Neural cell (in vitro differentiated cells): ENCODE results near the gene EFCAB8. TPM values are rescaled to one million over a fixed set of nuclear protein-coding genes. Genes with fewer than 3 reads are reported as not detected.

Experiments
- H2AFZ ChIP-seq: fragments of 200-600, 300-800 bp; sonication (generic), shearing (Covaris generic); 2 replicates; pipeline ENCODE4 v1.6.0; 2014; ENCODE audit warnings: low read depth, mild to moderate bottlenecking, antibody characterized with exemption, low read length, moderate library complexity
- H3F3A ChIP-seq: fragments of 200-600 bp; shearing (Covaris generic); 2 replicates; pipeline ENCODE4 v1.6.1; 2016; ENCODE audit warnings: mild to moderate bottlenecking, moderate library complexity, mixed read lengths, antibody characterized with exemption, low read length; ENCODE audit not compliant: insufficient read depth, poor library complexity, severe bottlenecking
- H3K27ac ChIP-seq: fragments of 200-600, 300-800 bp; sonication (generic), shearing (Covaris generic); 2 replicates; pipeline ENCODE4 v1.5.1; 2014; ENCODE audit warnings: mild to moderate bottlenecking, low read length, moderate library complexity
- H3K27me3 ChIP-seq: fragments of 300-800, 200-600 bp; sonication (generic), shearing (Covaris generic); 2 replicates; pipeline ENCODE4 v1.6.0; 2014; ENCODE audit warnings: mild to moderate bottlenecking, low read depth, low read length, moderate library complexity; ENCODE audit not compliant: insufficient read depth
- H3K36me3 ChIP-seq: fragments of 300-800, 200-600 bp; sonication (generic), shearing (Covaris generic); 2 replicates; pipeline ENCODE4 v1.5.1; 2014; ENCODE audit warnings: mild to moderate bottlenecking, antibody characterized with exemption, low read length, moderate library complexity; ENCODE audit not compliant: insufficient read depth
- H3K4me2 ChIP-seq: fragments of 300-800, 200-600 bp; sonication (generic), shearing (Covaris generic); 2 replicates; pipeline ENCODE4 v1.6.0; 2014; ENCODE audit warnings: mild to moderate bottlenecking, low read length
- H3K4me3 ChIP-seq: fragments of 300-800, 200-600 bp; sonication (generic), shearing (Covaris generic); 2 replicates; pipeline ENCODE4 v1.5.1; 2014; ENCODE audit warnings: mild to moderate bottlenecking, low read length, moderate library complexity
- H3K79me2 ChIP-seq: fragments of 200-600 bp; shearing (Covaris generic); replicated peaks from 2 replicates; pipeline ENCODE4 v1.6.0; 2014; ENCODE audit warnings: mild to moderate bottlenecking, low read length, moderate library complexity; ENCODE audit not compliant: insufficient read depth
- H3K9ac ChIP-seq: fragments of 300-800, 200-600 bp; sonication (generic), shearing (Covaris generic); 2 replicates; pipeline ENCODE4 v1.6.1; 2016; ENCODE audit warnings: mild to moderate bottlenecking, low read length, mixed read lengths
- H3K9me2 ChIP-seq: fragments of 200-600 bp; shearing (Covaris generic); 2 replicates; pipeline ENCODE4 v1.6.1; 2016; ENCODE audit warnings: mild to moderate bottlenecking, low read length, mixed read lengths; ENCODE audit not compliant: insufficient read depth
- H3K9me3 ChIP-seq: fragments of 200-600, 300-800 bp; sonication (generic), shearing (Covaris generic); 2 replicates; pipeline ENCODE4 v1.6.1; 2016; ENCODE audit warnings: mild to moderate bottlenecking, mixed run types, low read length, moderate library complexity, mixed read lengths
- H4K20me1 ChIP-seq: fragments of 200-600 bp; shearing (Covaris generic); 2 replicates; pipeline ENCODE4 v1.6.1; 2016; ENCODE audit warnings: mild to moderate bottlenecking, mixed run types; ENCODE audit not compliant: insufficient read depth
- EP300 ChIP-seq: fragments of 450-650 bp; conservative IDR thresholded peaks from 2 replicates; pipeline ENCODE4 v1.6.1; 2014; ENCODE audit warnings: antibody characterized with exemption, mild to moderate bottlenecking, moderate library complexity; ENCODE audit not compliant: poor library complexity, severe bottlenecking
- EZH2 ChIP-seq: fragments of 200-600, 300-800 bp; shearing (Covaris generic), sonication (generic); IDR thresholded peaks from 2 replicates; pipeline ENCODE4 v1.6.1; 2014; ENCODE audit warnings: antibody characterized with exemption, low read length, borderline replicate concordance, mild to moderate bottlenecking; ENCODE audit not compliant: insufficient read depth, poor library complexity, severe bottlenecking
- MXI1 ChIP-seq: fragments of 450-650 bp; conservative IDR thresholded peaks from 2 replicates; pipeline ENCODE4 v1.6.1; 2014; ENCODE audit warnings: antibody characterized with exemption, mild to moderate bottlenecking; ENCODE audit not compliant: poor library complexity, severe bottlenecking
- POLR2AphosphoS5 ChIP-seq: IDR thresholded peaks from 2 replicates; pipeline ENCODE4 v1.6.1; 2012
- RAD21 ChIP-seq: fragments of 450-650 bp; conservative IDR thresholded peaks from 2 replicates; pipeline ENCODE4 v1.6.1; 2014; ENCODE audit warnings: antibody characterized with exemption, mild to moderate bottlenecking, moderate library complexity
- SMC3 ChIP-seq: fragments of 450-650 bp; conservative IDR thresholded peaks from 2 replicates; pipeline ENCODE4 v1.6.1; 2014; ENCODE audit warnings: antibody characterized with exemption, mild to moderate bottlenecking, moderate library complexity; ENCODE audit not compliant: poor library complexity
- TAF1 ChIP-seq: IDR thresholded peaks from 2 replicates; pipeline ENCODE4 v1.6.1; 2012; ENCODE audit warnings: low read depth
- polyA plus RNA-seq: library from polyadenylated mRNA; depleted of rRNA; stranded (reverse); fragments of >200 nt; gene quantifications from 2 replicates; pipeline ENCODE4 v1.2.3, GENCODE V29; 2014
- TF ChIP-seq, protein P1 (sequence below): IDR thresholded peaks from 2 replicates; pipeline ENCODE4 v1.6.1; 2012; ENCODE audit warnings: borderline replicate concordance
- TF ChIP-seq, protein P2 (sequence below): fragments of 450-650 bp; IDR thresholded peaks from 2 replicates; pipeline ENCODE4 v1.5.1; 2014; ENCODE audit warnings: antibody characterized with exemption, mild to moderate bottlenecking, moderate library complexity; ENCODE audit not compliant: poor library complexity, severe bottlenecking

Gene EFCAB8
- polyA plus RNA-seq, 1 donor from 2014 or later: not detected

DNA sequence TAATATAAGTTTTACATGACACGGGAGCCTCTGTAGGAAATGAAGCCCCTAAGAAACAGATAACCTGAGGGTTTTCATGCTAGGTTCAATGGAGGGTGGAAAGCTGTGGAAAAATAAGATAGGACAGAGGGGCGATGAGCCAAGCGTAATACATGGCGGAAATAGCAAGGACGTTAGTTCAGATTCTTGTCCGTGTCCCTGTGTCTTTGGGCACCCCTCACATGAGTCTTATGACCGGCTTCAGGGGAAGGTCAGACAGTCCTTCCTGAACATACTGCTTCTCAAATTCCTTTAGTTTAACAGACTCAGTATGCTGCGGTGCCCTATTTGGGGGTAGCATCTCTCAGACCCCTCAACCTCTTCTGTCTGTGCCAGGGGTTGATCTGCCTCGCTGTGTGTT is 20.8 kb downstream of the EFCAB8 start:
- H3K4me3 ChIP-seq: no peak overlapping the region
- no peak overlapping the region for H3K9ac ChIP-seq
- no peaks in the 10 kb centered on the region for H3K36me3 ChIP-seq
- TF ChIP-seq EZH2 (no peak), RAD21 (no peak), POLR2AphosphoS5 (no peak), EP300 (no peak), TAF1 (no peak), SMC3 (no peak), MXI1 (no peak)
- TF ChIP-seq, protein P1, sequence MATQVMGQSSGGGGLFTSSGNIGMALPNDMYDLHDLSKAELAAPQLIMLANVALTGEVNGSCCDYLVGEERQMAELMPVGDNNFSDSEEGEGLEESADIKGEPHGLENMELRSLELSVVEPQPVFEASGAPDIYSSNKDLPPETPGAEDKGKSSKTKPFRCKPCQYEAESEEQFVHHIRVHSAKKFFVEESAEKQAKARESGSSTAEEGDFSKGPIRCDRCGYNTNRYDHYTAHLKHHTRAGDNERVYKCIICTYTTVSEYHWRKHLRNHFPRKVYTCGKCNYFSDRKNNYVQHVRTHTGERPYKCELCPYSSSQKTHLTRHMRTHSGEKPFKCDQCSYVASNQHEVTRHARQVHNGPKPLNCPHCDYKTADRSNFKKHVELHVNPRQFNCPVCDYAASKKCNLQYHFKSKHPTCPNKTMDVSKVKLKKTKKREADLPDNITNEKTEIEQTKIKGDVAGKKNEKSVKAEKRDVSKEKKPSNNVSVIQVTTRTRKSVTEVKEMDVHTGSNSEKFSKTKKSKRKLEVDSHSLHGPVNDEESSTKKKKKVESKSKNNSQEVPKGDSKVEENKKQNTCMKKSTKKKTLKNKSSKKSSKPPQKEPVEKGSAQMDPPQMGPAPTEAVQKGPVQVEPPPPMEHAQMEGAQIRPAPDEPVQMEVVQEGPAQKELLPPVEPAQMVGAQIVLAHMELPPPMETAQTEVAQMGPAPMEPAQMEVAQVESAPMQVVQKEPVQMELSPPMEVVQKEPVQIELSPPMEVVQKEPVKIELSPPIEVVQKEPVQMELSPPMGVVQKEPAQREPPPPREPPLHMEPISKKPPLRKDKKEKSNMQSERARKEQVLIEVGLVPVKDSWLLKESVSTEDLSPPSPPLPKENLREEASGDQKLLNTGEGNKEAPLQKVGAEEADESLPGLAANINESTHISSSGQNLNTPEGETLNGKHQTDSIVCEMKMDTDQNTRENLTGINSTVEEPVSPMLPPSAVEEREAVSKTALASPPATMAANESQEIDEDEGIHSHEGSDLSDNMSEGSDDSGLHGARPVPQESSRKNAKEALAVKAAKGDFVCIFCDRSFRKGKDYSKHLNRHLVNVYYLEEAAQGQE: no peak
- TF ChIP-seq, protein P2, sequence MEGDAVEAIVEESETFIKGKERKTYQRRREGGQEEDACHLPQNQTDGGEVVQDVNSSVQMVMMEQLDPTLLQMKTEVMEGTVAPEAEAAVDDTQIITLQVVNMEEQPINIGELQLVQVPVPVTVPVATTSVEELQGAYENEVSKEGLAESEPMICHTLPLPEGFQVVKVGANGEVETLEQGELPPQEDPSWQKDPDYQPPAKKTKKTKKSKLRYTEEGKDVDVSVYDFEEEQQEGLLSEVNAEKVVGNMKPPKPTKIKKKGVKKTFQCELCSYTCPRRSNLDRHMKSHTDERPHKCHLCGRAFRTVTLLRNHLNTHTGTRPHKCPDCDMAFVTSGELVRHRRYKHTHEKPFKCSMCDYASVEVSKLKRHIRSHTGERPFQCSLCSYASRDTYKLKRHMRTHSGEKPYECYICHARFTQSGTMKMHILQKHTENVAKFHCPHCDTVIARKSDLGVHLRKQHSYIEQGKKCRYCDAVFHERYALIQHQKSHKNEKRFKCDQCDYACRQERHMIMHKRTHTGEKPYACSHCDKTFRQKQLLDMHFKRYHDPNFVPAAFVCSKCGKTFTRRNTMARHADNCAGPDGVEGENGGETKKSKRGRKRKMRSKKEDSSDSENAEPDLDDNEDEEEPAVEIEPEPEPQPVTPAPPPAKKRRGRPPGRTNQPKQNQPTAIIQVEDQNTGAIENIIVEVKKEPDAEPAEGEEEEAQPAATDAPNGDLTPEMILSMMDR: no peak
- no peaks in the 10 kb centered on the region for H3K9me2 ChIP-seq
- H2AFZ ChIP-seq: no peak overlapping the region
- no peaks in the 10 kb centered on the region for H3K79me2 ChIP-seq
- no peak overlapping the region for H3K27ac ChIP-seq
- no peaks in the 10 kb centered on the region for H3K9me3 ChIP-seq
- no peak overlapping the region for H3K4me2 ChIP-seq
- no peaks in the 10 kb centered on the region for H3K27me3 ChIP-seq
- no peaks in the 10 kb centered on the region for H3F3A ChIP-seq
- H4K20me1 ChIP-seq: no peaks in the 10 kb centered on the region

DNA sequence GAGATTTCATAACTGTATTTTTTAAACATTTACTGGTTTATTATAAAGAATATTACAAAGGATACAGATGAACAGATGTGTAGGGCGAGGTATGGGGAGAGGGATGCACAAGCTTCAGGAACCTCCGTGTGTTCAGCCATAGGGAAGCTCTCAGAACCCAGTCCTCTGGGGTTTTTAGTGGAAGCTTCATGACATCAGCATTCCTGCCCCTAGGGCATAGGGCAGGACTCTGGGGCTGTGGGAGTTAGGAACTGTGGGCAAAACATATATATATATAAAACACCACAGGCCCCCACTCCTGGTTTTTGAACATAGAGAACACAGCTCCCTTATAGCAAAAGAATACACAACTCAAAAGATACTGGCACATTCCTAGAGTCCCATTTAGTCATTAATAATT is 21.9 kb downstream of the EFCAB8 start:
- Histone ChIP-seq H3K79me2 (no peaks in the 10 kb centered on the region), H4K20me1 (no peaks in the 10 kb centered on the region), H3K27me3 (no peaks in the 10 kb centered on the region), H2AFZ (no peak overlapping the region), H3K4me2 (no peak overlapping the region), H3K9me2 (no peaks in the 10 kb centered on the region), H3K36me3 (no peaks in the 10 kb centered on the region), H3K4me3 (no peak overlapping the region), H3F3A (no peaks in the 10 kb centered on the region), H3K27ac (no peak overlapping the region), H3K9ac (no peak overlapping the region), H3K9me3 (no peaks in the 10 kb centered on the region)
- TF ChIP-seq SMC3: no peak
- no peak for TF ChIP-seq RAD21
- TF ChIP-seq TAF1: no peak

DNA sequence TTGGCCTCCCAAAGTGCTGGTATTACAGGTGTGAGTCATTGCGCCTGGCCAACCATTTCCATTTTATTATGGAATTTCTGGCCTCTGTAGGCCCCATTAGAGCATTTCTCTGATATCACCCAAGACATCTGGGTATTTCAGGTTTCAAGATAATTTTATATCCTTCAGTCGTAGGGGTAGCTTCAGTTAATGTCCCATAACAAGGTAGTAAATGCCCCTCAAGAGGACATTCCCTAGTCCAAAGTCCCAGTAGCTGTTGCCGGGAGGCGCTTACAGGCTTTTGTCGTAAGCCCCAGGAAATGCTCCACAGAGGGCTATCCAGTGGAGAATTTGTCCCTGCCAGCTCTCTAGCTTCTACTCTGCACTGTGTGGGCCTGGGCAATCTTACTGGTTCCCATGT is 24.4 kb downstream of the EFCAB8 start:
- H4K20me1 ChIP-seq: no peaks in the 10 kb centered on the region
- H2AFZ ChIP-seq: no peak overlapping the region
- H3F3A ChIP-seq: no peaks in the 10 kb centered on the region

More for the DNA sequence above, 24.4 kb downstream of the EFCAB8 start:
- Histone ChIP-seq H3K9me3 (no peaks in the 10 kb centered on the region), H3K27ac (no peak overlapping the region), H3K9ac (no peak overlapping the region), H3K27me3 (no peaks in the 10 kb centered on the region), H3K4me3 (no peak overlapping the region), H3K4me2 (no peak overlapping the region), H3K79me2 (no peaks in the 10 kb centered on the region), H3K9me2 (no peaks in the 10 kb centered on the region), H3K36me3 (no peaks in the 10 kb centered on the region)
- TF ChIP-seq EZH2 (no peak), MXI1 (no peak), POLR2AphosphoS5 (no peak), EP300 (no peak), TAF1 (no peak)
- TF ChIP-seq, protein P1: no peak
- TF ChIP-seq, protein P2: no peak
